NCI-H1105 treated with DMSO at 0.1 percent for 48 hours (cell line): ENCODE results near the gene ANO6.
A peak's percentile ranks its signal among the peaks of the same experiment; 100 is the strongest.

ENCODE experiments used
- DNase-seq: peaks from one replicate; lab custom pipeline; 2025; lab: John Stamatoyannopoulos, UW

Gene ANO6

GRCh38 chr12:45279931-45280830 is 64.3 kb downstream of the ANO6 start:
- no peak for DNase-seq

- no peak for DNase-seq
Observed at GRCh38 chr12:45281994-45282393, 66.1 kb downstream of the ANO6 start.

- DNase-seq: no peak
Observed at GRCh38 chr12:45282411-45282810, 66.5 kb downstream of the ANO6 start.

GRCh38 chr12:45284096-45284901 is 68.4 kb downstream of the ANO6 start:
- no peak for DNase-seq

GRCh38 chr12:45285717-45286116 is 69.8 kb downstream of the ANO6 start:
- no peak for DNase-seq

DNA sequence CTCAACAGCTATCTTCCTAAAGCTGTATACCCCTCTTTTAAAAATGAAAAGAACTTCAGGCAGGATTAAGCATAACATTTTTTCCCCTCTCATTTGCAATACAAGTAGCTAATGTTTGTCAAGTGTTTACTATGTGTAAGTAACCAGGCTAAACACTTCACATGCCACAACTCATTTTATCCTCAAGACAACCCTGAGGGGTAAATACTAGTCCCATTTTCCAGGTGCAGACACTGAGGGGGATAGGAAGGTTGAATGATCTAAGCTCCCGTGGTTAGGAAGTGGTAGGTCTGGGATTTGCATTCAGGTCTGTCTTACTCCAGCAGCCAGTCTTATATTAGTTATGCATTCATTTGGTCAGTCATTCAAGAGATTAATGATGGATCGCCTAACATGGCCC is 70.7 kb downstream of the ANO6 start:
- DNase-seq: no peak

DNA sequence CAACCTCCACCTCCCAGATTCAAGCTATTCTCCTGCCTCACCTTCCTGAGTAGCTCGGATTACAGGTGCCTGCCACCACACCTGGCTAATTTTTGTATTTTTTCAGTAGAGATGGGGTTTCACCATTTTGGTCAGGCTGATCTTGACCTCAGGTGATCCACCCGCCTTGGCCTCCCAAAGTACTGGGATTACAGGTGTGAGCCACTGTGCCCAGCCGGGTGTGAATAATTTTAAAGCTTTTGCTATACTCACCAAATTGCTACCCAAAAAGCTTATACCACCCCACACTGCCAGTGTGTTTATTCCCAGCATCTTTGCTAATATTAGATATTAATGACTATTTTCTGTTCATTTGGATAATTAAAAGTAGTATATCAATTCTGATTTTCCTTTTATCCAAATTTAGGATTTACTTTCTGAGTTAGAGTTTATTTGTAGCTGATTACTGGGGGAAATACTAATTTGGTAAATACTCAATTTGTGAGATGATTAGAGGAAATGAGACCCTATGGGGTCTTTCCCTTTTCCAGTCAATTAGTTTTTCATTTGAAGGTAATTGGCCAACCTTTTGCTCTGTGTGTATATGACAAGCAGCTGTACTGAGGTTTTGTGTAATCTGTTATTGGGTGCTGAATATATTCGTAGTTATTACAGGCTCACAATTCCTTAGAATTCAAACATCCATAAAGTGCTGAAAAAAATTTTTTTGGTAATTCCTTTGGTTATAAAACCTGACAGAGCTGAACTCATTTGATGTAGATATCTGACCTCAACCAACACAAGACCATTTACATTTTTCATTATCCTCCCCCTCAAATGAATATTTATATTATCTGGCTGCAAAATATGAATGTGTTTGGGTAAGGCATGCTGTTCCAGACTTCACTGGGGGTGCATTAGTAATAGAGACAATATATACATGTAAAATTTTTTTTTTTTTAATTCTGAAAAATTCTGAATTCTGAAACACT is 73.6 kb downstream of the ANO6 start:
- DNase-seq: no peak

GRCh38 chr12:45290216-45290605 is 74.3 kb downstream of the ANO6 start:
- no peak for DNase-seq

GRCh38 chr12:45291518-45291917 is 75.6 kb downstream of the ANO6 start:
- no peak for DNase-seq

DNA sequence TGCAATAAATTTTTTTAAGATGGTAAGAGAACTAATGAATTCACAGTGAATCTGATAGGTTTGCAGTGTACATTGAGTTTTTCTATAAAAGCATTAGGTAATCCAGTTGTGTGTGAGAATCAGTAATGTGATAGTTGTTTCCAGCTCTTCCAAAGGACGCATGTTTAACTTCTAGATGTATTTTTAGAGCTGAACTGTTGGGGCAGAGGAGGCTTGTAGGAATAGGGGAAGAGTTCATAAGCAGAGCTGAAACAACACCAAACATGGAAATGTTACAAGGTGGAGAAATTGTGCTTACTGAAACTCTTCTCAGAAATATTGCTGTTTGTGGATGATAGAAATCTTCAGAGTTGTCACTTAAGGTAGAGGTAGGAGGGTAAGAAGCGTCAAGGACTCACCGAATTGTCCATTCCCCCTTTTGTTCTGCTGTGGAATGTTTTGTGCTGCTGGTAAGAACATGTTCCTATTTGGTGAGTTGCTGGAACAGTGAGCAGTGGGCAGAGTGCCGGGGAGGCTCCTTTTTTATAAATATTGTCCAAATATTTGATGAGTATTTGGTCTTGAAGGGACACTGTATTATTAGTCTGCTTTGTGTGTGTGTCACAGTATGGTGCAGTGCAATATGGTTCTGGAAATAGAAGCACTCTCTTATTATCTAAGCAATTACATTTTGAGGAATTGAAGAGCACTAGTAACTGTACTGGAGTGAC is 76.7 kb downstream of the ANO6 start:
- no peak for DNase-seq

- DNase-seq: no peak
Observed at GRCh38 chr12:45294906-45295305, 79.0 kb downstream of the ANO6 start.

DNA sequence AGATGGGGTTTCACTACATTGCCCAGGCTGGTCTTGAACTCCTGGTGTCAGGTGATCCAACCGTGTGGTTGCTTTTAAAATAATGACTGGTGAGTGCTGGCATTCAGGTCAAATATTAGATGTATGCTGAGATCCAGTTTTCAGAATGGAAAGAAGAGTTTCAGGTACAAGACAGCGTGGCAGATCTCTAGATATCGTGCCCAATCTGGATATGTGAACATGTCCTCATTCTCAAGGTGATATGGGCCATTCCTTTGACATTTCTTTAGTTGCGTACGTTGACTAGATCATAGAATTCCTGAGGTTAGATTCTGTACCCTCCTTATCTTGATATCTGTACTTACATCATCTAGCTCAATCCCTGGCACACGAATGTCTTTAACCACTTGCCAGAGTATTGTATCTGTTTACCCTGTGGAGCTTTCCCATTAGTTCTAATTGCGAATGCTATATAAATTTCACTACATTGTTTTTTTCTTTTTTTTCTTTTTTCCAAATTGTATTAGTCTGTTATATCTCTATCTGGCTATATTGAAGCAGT is 80.2 kb downstream of the ANO6 start:
- DNase-seq: no peak

DNA sequence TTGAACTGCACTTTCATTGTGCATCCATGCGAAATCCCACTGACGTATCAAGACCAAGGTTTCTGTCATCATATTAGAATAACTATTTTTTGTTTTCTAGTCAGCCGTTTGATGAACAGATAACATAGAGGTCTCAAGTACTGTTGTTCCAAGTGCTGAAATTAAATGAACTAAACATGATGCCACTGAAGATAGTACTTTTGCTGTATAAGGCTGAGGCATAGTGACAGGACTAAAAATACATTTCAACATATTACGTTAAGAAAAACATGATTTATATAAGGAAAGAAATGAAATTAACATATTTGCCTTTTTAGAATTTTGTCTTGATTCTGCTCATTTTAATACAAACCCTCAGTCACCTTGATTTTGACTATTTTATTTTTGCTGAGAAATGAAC is 82.2 kb downstream of the ANO6 start:
- DNase-seq: no peak

- DNase-seq: peak; percentile 17
Observed at GRCh38 chr12:45298721-45299692, 83.1 kb downstream of the ANO6 start.

- no peak for DNase-seq
Observed at GRCh38 chr12:45302621-45303369, 86.9 kb downstream of the ANO6 start.

DNA sequence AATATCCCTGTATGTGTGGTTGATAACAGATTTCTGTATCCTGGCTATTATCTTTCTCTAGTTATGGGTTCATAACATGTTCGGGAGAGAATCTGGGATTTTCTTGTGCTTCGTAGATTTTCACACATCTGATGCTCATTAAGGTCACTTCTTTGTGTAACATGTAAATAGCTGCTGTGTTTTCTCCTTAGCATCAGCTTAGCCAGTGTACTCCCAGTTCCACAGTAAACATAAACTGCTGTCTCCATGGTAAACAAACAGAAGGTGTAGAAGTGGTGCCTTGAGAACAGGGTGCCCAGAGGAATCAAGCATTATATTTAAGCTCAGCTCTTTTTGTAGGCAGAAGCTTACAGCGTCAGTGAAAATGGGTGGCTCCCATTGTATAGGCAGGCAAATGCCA is 88.0 kb downstream of the ANO6 start:
- DNase-seq: no peak

GRCh38 chr12:45304514-45305178 is 88.8 kb downstream of the ANO6 start:
- no peak for DNase-seq

DNA sequence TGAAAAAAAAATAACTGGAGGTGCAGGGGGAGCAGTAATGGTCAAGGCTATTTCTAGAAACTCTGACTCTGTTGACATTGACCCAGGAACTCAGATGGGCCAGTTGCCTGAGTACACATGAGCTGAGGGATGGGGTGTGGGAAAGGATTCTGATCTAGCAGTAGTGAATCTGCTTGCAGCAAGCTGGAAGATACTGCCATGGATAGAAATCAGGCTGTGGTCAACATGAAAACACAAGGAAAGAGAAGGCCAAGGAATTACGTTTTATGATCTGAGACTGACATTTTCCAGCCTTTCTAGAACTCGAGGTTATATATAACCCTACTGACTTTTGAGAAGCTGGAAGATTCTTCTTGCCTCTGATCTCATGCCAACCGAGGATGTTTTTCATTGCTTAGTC is 90.0 kb downstream of the ANO6 start:
- no peak for DNase-seq
